ENCODE measurements around the gene ADCY5.

Gene ADCY5

DNA sequence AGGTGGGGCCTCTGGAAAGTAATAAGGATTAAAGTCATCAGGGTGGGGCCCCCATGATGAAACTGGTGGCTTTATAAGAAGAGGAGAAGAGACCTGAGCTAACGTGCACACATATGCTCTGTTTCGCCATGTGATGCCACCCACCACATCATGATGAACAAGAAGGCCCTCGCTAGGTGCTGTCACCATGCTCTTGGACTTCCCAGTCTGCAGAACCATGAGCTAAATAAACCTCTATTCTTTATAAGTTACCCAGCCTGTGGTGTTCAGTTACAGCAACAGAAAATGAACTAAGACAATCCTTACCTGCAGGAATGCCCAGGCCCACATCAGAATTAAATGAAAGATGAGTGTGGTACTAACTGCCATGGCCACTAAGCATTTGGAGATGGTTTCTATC is 79.8 kb downstream of the ADCY5 start:
- DNase-seq (ENCODE audit: low spot score): no peak

DNA sequence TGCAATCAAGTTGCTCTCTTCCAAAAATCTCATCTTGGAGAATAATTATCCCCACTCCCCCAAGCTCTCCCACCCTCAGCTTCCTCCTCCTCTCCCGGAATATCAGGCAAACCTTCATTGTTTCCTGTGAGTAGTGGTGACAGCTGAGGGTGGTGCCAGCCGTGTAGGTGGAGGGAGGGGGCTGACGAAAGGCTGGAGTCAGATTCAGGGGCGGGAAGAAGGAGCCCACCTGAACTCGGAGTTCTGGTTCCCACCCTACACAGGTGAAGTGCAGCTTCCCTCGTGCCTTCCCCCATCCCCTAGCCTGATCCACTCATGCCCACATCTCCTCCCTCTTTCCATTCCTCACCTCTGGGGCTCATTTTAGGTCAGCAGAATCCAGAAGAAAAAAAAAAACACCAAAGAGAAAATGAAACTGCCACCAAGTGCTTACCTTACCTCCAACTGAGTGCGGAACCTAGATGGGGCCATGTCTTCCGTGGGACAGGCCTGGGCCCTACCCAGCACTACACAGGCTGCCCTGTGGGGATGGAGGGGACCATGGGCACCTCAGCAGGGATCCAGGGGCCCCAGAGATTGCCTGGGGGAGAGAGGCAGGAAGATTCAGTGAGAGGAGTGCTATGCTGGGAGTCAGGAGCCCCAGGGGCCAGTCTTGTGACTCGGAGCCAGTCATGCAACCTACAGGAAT is 81.3 kb downstream of the ADCY5 start:
- DNase-seq (ENCODE audit: low spot score): no peak

DNA sequence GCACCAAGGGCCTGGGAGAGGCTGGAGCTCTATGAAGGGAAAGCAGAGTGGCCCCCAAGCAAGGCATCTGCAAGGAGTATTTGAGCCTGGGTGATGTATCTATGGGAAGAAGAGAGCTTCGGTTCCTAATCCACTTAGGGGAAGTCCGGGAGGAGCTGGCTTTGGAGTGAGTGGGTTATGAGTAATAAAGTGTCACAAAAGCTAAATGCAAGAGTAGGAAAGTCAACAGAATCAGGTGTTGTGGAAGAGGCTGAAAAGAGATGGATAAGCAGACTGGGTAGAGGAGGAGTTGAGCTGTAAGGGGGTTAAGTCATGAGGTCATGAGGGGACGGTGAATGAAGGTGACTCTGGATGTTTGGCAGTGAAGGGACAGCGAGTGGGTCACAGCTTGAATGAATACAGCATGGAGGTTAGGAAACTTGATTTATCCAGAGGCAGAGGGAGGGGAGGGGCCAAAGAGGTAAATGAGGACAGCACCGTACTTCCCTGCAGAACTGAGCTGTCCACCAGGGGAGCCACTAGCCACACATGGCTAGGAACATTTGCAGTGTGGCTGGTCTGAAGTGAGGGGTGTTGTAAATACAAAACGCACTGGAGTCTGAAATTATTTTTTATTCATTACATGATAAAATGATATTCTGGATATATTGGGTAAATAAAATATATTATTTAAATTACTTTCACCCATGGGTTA is 83.3 kb downstream of the ADCY5 start:
- DNase-seq (ENCODE audit: low spot score): no peak

DNA sequence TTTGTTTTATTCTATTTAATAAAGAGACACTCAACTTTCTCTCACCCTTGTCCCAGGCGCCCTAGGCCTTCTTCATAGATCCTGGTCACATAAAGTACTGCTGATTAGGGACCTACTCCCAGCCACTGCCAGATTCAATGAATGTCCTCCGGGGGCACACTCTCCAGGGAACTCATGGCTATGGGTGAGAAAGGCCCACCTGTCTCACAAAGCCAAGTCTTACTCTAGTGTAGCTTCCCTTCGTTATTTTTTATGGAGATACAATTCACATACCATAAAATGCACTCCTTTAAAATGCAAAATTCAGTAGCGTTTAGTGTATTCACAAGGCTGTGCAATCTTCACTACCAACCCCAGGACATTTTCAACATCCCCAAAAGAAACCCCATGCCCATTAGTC is 87.8 kb downstream of the ADCY5 start:
- no peak for DNase-seq (ENCODE audit: low spot score)

DNA sequence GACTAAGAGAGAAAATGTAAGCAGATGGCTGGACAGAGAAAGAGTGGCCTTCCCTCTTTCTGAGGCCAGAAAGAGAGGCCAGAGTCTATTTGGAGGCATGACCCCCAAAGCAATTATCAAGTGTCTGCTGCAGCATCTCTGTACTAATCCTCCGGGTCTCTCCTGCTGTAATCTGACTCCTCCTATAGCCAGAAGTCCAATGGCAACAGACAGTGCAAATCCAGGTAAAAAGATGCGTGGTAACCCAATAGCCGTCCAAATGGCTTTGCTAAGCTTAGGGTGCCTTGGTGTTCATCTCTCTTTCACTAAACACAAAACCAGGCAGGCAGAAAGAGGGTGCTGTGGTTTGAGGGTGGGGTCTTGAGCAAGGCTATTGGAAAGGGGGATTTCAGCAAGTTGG is 91.6 kb downstream of the ADCY5 start:
- DNase-seq (ENCODE audit: low spot score): no peak

DNA sequence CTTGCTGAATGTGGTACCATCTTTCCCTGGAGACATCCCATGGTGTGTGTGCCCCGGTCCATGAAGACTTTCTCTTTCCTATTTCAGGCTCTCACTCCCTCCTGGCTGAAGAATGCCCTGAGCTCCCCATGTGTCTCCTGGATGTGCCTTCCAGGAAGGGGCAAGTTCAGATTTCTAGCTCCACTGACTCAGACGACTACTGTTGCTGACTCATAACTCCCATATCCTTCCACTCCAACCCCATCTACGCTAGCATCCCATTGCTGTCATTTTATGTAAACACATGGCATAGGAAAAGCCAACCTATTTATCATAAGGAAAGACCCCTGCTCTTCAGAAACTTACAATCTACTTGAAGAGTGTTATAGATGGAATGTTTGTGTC is 95.0 kb downstream of the ADCY5 start:
- DNase-seq (ENCODE audit: low spot score): no peak

DNA sequence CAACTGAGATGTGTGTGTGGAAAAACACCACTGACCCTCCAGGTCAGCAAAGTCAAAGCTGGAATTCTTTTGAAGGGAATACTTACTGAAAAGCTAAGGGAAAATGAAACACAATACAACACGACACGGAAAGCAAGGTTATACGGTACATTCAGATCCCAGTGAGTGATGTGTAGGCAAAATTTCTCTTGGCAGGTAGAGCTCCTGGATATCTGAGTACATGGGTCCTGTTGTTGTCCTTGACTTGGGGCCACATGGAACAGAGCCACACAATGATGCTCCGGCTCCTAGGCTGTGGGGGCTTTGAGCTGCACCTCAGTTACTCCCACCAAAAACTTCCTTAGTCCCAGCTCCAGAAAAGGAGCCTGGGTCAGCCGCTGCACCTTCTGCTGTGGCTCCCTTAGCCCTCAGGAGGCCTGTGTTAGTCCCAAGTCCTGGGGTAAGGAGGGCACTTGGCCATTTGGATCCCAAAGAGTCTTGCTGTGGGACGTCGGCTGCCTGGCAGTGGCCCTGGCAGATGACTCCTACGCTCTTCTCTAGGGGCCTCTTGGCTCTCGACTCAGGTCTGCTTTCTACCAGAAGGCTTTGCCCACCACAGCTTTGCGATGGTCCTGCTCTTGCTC is 95.6 kb downstream of the ADCY5 start:
- DNase-seq (ENCODE audit: low spot score): no peak

DNA sequence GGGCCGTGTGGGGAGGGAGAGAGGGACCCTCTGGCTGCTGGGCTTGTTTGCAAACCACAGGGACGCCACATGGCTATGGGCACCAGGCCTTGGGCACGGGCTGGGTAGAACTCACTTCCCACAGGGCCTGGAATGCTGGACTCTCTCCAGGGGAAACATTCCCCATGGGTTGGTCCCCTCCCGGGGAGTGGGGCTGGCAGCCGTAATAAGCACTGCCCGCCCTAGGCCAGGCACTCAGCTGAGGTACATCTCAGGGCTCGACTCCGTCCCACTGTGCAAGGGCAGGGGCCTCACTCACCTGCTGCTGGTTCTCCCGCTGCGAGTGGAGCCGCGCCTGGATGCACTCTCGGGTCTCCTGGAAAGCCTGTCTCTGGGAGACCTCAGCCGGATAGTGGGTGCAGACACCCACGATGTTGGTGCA is 96.7 kb downstream of the ADCY5 start:
- DNase-seq (ENCODE audit: low spot score): no peak

DNA sequence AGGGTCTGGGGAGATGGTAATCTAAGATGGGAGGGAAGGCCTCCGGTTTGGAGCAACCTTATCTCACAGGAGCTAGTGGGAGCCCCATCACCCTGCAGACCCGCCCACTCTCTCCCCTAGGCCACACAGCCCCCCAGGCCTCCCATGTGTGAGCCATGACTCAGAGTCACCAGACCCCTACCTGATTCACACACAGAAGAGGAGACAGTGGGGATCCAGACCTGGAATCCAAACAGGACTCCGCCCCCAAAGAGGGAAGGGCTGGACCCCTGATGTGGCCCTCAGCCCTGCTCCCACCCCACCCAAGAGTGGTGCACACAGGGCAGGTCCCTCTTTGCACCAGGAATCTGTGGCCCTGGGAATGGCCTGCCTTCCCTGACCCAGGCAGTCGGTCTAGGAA is 97.4 kb downstream of the ADCY5 start:
- DNase-seq (ENCODE audit: low spot score): no peak

DNA sequence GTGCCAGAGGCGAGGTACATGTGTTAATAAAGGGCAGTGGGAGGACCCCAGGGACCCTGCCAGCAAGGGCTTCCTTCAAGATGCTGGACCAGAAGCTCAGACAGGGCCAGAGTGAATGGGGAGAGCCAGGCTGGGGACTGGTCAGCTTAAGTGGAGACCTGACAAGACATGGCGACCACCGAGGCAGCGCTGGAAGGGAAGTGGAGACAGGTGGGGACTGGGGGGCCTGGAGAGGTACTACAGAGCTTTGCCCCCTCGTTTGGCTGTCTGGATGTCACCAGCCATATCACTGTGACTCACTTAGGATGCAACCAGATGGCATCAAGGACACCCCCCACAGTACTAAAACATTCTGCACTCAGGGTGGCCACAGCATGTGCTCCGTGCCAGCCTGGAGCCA is 97.9 kb downstream of the ADCY5 start:
- DNase-seq (ENCODE audit: low spot score): no peak

DNA sequence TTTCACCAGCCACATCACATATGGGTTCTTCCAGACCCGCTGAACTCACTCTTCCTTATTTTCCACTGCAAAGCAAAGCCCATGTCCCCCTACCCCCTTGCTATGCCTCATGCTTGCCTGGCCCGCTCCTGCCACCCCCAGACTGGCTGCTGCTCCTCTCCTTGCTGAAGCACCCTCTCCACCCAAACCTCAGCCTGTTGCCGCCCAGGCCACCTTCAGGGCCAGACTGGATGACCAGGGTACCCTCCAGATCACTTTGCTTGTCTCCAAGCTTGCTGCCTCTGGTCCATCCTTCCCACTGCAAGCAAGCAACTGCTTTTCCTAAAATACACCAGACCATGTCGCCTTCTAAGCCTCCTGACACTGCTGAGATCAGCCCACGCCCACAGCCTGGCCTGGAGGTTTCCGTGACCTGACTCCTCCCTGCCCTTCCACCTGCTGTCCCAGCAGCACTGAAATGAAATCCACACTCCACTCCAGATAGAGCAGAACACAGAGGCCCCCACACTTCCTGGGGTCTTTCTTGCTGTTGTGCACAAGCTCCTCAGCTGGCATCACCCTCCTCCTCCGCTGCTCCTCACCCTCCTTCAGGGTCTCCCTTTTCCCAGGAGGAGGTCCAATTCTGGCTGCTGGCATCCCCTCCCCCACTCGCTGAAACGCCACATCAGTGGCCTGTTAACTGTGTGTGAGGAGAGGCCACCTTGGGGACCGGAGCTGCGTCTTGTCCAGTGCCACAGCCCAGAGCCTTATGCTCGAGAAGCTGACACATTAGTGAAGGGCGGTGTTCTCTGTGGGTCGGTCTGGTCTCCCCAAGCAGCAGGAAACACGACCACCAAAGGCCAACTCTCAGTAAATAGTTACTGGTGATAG is 99.1 kb downstream of the ADCY5 start:
- DNase-seq (ENCODE audit: low spot score): no peak

DNA sequence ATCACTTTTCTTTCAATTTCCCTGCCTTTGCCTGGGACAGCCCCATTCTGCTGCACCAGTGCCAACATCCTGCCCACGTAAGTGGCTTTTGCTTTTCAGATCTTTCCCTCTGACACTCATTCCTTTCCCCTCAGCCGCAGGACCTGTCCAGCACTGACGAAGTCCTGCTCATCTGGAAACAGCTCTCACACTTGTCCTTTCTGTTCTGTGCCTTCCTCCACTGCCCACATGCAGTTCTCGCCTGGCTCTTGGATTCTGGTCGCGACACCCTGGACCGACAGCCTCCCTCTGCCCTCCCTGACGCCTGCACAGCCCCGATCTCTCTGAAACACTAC is 99.7 kb downstream of the ADCY5 start:
- DNase-seq (ENCODE audit: low spot score): no peak

DNA sequence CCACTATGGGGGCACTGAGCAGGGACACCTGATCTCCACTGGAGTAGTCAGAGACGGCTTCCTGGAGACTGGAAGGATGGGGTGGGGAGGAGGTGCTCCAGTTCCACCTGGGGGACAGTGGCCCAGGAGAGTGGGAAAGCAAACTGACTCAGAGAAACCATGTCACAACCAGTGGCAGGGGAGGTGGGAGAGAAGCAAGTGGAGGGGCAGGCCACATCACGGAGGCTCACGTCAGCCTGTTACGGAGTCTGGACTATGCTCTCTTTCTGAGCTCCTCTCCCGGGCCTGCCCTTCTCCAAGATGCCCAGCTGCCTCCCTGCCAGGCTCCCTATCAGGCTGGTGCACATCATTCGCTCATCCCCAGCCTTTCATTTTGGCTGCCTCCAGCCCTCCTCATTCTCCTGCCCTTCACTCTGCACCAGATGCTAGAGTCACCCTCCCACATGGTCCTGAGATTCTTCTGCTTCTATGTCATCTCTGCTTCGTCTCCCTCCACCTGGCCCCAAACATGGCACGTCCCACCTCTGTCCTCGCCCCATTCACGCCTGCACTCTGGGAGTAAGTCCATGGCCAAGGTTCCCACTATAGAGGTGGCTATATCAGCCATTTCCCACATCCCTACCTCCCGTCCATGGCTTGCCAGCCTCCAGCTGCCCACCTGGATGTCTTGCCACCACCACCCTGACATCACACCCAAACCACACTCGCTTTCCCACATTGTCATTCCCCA is 100.3 kb downstream of the ADCY5 start:
- no peak for DNase-seq (ENCODE audit: low spot score)

DNA sequence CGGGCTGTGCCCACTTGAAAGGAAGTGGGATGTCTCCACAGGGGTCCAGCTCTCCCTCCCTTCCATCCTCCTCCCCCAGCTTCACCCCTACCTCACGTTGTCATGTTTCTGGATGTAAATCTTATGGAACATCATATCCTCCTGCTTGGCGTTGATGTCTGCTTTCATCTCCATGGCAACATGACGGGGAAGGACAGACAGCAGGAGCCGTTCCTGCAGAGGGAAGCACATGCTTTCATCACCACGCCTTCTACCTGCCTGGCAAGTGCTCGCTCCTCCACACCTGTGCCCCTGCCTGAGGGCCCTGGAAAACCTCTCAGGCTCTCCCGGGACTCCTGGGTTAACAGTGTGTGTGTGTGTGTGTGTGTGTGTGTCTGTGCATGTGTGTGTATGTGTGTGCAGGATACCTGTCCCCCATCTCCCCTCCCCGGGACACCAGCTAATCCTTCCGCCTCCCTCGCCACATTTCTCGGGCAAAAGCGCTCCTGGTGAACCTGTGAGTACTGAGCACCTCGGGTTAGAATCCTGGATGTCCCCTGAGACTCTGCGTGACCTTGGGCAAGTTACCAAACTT is 101.1 kb downstream of the ADCY5 start:
- no peak for DNase-seq (ENCODE audit: low spot score)

DNA sequence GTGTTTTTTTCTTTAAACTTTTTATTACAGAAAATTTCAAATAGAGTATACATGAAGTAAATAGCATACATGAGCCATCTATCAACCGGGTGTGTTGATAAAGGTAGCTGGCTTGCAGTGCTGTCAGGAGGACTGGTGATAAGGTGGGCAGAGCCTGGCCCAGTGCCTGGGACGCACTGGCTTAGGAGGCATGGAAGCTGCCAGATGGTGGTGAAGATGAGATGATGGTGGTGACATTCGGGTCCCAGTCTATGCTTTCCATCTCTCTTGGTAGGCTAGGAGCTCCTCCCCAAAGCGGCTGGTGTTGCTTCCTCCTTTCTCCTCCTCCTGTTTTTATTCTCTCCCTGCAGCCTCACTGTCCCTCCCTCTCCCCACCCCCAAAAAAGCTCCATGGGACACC is 101.7 kb downstream of the ADCY5 start:
- no peak for DNase-seq (ENCODE audit: low spot score)

DNA sequence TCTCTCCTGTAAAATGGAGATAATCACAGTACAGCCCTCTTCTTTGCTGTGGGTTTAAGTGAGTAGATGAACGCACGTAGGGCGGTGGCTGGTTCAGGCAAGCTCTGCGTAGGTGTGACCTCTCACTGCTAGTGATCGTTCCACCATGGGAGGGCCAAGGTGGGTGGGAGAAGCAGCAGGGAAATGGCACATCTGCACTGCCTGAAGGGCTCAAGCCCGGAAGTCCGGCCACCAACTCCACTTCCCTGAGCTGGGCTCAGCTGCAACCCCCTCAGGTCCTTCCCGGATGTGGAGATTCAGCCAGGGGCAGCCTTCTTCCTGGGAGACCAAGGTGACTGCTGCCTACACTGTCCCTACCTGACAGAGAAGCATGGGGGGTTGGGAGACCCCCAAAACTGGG is 102.9 kb downstream of the ADCY5 start:
- DNase-seq (ENCODE audit: low spot score): no peak

DNA sequence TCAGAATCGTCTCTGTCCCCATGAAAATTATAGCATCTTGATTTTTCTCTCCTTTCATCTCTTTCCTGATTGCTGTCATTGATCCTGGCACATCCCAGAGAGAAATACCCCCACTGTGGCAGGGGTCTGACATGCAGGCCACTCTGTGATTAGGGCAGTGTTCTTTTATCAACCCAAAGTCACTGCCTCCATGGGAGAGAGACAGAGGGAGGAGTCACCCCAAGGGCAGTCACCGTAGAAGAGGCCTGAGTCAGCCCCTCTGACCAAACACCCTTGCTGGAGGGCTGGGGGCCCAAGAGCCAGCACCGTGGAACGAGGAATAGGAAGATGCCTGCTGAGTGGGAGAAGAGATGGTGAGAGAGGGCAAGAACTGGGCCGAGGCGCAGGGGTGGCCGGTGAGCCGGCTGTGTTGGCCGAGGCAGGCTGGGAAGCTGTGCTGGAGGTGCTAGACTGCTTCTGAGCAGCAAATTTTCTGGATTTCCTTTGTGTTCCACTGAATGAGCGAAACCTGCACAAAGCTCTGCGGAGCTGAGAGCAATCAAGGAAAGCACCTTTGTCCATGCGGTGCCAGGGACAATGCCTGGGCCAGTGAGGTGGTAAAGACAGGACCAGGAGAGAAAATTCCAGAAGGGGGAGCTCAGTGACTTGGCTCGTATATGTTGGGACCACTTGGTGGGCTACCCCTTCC is 103.8 kb downstream of the ADCY5 start:
- no peak for DNase-seq (ENCODE audit: low spot score)

DNA sequence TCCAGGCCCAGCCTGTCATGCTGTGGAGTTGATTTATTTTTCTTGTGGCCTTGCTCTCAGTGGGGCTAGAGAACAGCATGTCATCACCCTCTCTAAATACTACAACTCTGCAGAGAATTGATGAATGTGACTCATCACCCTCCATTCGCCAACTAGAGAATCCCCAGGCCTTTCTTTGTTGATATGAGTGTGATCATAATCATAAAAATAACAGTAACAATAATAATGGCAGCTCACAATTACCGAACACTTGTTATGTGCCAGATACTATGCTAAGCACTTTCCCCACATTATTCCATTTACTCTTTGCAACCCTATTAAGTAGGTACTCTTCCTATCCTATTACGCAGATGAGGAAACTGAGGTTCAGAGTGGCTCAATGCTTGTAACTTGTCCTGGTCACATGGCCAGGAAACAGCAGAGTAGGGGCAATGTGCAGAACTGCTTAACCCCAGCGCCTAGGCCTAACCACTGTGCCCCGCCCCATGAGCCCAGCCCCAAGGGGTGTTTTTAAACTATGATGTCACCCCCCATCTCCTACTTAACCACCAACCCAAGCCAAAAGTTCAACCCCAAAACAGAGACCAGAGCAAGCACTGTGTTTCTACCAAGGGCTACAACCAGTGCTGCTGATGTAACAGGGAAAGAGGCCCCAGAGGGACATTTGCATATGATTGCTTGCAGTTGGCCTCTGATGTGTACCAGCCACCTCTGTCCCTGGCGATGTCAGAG is 104.5 kb downstream of the ADCY5 start:
- no peak for DNase-seq (ENCODE audit: low spot score)

DNA sequence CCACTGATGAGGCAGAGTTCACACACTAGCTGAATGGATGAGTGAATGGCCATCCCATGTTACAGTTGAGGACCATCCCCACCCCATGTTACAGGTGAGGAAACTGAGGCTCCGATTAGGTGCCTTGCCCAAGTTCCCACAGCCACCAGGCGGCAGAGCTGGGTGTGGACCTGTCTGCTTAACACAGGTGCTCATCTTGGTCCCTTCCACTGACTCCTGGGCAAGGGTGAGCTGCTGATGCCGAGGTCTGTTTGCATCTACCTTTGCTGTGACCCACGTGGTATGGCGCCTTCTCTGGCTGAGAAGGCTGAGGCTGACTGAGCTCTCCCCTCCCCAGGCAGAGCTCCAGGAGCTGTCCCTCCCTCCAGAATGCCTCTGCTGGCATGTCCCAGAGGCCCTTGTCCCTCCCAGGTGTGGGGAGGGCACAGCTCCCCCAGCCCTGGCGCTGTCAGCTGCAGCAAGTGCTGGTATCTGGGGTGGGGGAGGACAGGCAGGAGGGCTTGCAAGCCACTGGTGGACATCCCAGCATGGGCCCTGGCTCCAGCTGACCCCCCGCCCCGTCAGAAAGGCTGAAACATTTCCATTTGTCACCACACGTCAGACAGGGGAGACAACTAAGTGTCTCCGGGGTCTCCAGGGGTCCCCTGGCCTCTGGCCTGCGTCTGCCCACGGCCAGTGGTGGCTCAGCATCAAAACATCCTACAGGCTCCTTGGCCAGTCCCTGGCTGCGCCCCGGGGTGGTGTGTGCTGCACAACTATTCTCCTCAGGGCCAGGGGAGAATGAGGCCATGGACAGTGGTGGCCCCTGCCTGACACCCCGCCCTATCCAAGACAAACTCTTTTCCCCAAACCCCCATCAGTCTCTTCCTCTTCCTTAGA is 105.4 kb downstream of the ADCY5 start:
- no peak for DNase-seq (ENCODE audit: low spot score)
